B cell (primary cell): Measurements from ENCODE around the gene IL34. TPM values are rescaled to one million over a fixed set of nuclear protein-coding genes. Genes with fewer than 3 reads are reported as not detected.
A peak's percentile ranks its signal among the peaks of the same experiment; 100 is the strongest.

Experiments used
- ATAC-seq: fragments of 200-7000 bp; cut with Tn5 transposase; one replicate; pipeline ENCODE4 v1.10.0; 2021; ENCODE audit warnings: low read depth, mild to moderate bottlenecking, moderate number of reproducible peaks, moderate library complexity
- CTCF ChIA-PET: fragments of 350-600 bp; sonication (Branson Sonifier 250); formaldehyde crosslinking; loops from one replicate; lab custom pipeline; 2021; ENCODE audit warnings: antibody characterized with exemption, inconsistent platforms; lab: Charles Lee
- POLR2A ChIA-PET: fragments of 350-600 bp; sonication (Branson Sonifier 250); formaldehyde crosslinking; loops from one replicate; lab custom pipeline; 2021; ENCODE audit warnings: antibody characterized with exemption; lab: Charles Lee
- DNase-seq: peaks from one replicate; pipeline ENCODE4 v3.0.0; 2013
- H2AFZ ChIP-seq: 2 replicates; pipeline ENCODE4 v1.6.1; 2012; ENCODE audit warnings: mild to moderate bottlenecking, low read depth, low read length; ENCODE audit not compliant: insufficient read depth, poor library complexity, severe bottlenecking
- H3K27ac ChIP-seq, 2 donors: 1 replicate in 1 of 2; 2 replicates in 1 of 2; pipeline ENCODE4 v1.5.1; 2012 to 2013; ENCODE audit warnings: low read length in 2 of 2, mild to moderate bottlenecking in 2 of 2, moderate library complexity in 1 of 2
- H3K27me3 ChIP-seq, 4 experiments: fragments of 200-600 bp in 1 of 4; sonication (generic) in 1 of 4; replicated peaks in 1 of 4; 1 replicate in 2 of 4; 2 replicates in 2 of 4; pipeline versions ENCODE4 v1.6.1 to v1.7.0; 2013 to 2016; ENCODE audit warnings: low read length in 3 of 4, mild to moderate bottlenecking in 2 of 4, mixed read lengths in 1 of 4, moderate library complexity in 1 of 4; ENCODE audit not compliant: insufficient read depth in 4 of 4, control insufficient read depth in 3 of 4; ENCODE audit errors: control extremely low read depth in 1 of 4
- H3K36me3 ChIP-seq, 2 experiments: replicated peaks in 1 of 2; 1 replicate in 1 of 2; 2 replicates in 1 of 2; pipeline versions ENCODE4 v1.6.1 to v1.7.1; 2013; ENCODE audit warnings: low read length in 1 of 2; ENCODE audit not compliant: insufficient read depth in 2 of 2, control insufficient read depth in 1 of 2; ENCODE audit errors: control extremely low read depth in 1 of 2, extremely low read depth in 1 of 2
- H3K4me1 ChIP-seq, 2 donors: fragments of 200-600 bp in 1 of 2; sonication (generic) in 1 of 2; 1 replicate in 1 of 2; 2 replicates in 1 of 2; pipeline versions ENCODE4 v1.5.1 to v1.6.1; 2013 to 2017; ENCODE audit warnings: low read length in 2 of 2; ENCODE audit not compliant: control insufficient read depth in 2 of 2, insufficient read depth in 2 of 2
- H3K4me2 ChIP-seq: replicated peaks from 2 replicates; pipeline ENCODE3; 2012; ENCODE audit warnings: mild to moderate bottlenecking, low read depth, low read length; ENCODE audit not compliant: poor library complexity, severe bottlenecking
- H3K4me3 ChIP-seq, 5 experiments: fragments of 200-600 bp in 1 of 5; sonication (generic) in 1 of 5; 1 replicate in 3 of 5; 2 replicates in 2 of 5; pipeline versions ENCODE4 v1.5.1 to v1.7.0; 2011 to 2016; ENCODE audit warnings: low read length in 4 of 5, mild to moderate bottlenecking in 4 of 5, low read depth in 2 of 5, control low read depth in 1 of 5, moderate library complexity in 1 of 5; ENCODE audit not compliant: insufficient read depth in 1 of 5; ENCODE audit errors: control extremely low read depth in 1 of 5, extremely low read depth in 1 of 5
- H3K79me2 ChIP-seq: fragments of 200-600 bp; sonication (generic); one replicate; pipeline ENCODE4 v1.6.0; 2016; ENCODE audit warnings: low read length; ENCODE audit not compliant: control insufficient read depth, insufficient read depth
- H3K9ac ChIP-seq: fragments of 200-600 bp; sonication (generic); 2 replicates; pipeline ENCODE4 v1.6.1; 2017; ENCODE audit warnings: mild to moderate bottlenecking, low read length, moderate library complexity
- H3K9me3 ChIP-seq, 3 donors: one replicate each; pipeline versions ENCODE4 v1.6.1 to v1.7.1; 2013; ENCODE audit warnings: low read length in 2 of 3; ENCODE audit not compliant: control insufficient read depth in 2 of 3, insufficient read depth in 1 of 3; ENCODE audit errors: control extremely low read depth in 1 of 3
- H4K20me1 ChIP-seq: 2 replicates; pipeline ENCODE4 v1.6.0; 2012; ENCODE audit warnings: mild to moderate bottlenecking, low read length; ENCODE audit not compliant: insufficient read depth, control insufficient read depth, poor library complexity, severe bottlenecking
- H3K27ac Mint-ChIP-seq: one replicate; pipeline ENCODE4 v1.8.0; 2021; ENCODE audit warnings: mixed read lengths
- H3K27me3 Mint-ChIP-seq: one replicate; pipeline ENCODE4 v1.8.0; 2021; ENCODE audit warnings: mixed read lengths
- H3K4me1 Mint-ChIP-seq: one replicate; pipeline ENCODE4 v1.8.0; 2021; ENCODE audit warnings: mixed read lengths
- H3K4me3 Mint-ChIP-seq: one replicate; pipeline ENCODE4 v1.8.0; 2021; ENCODE audit warnings: mixed read lengths
- H3K9me3 Mint-ChIP-seq: one replicate; pipeline ENCODE4 v1.8.0; 2022; ENCODE audit warnings: mixed read lengths; ENCODE audit not compliant: insufficient read depth
- EZH2 ChIP-seq: IDR thresholded peaks from 2 replicates; pipeline ENCODE4 v1.6.1; 2012; ENCODE audit warnings: borderline replicate concordance, low read depth, mild to moderate bottlenecking, moderate library complexity, low read length; ENCODE audit not compliant: insufficient read depth, poor library complexity, severe bottlenecking
- WGBS: methylation state at CpG from one replicate; pipeline ENCODE4 v1.1.5; 2013; ENCODE audit warnings: missing lambda C conversion rate; ENCODE audit not compliant: insufficient coverage; 5-methylcytosine and 5-hydroxymethylcytosine counted together
- intact Hi-C: fragments of 100-400 bp; cut with micrococcal nuclease; formaldehyde crosslinking; loops from one replicate; pipeline ENCODE4 v1.10.0; 2022
- polyA plus RNA-seq: library from polyadenylated mRNA; depleted of rRNA; stranded (reverse); fragments of >200 nt; gene quantifications from 2 replicates; pipeline ENCODE4 v1.2.3, GENCODE V29; 2012
- total RNA-seq, 2 donors: library from RNA; stranded (reverse); fragments of 120-200 nt in 1 of 2; gene quantifications; 1 replicate in 1 of 2; 2 replicates in 1 of 2; pipeline versions ENCODE4 v1.2.3 to v1.2.4, GENCODE V29; 2013 to 2022
- TF ChIP-seq, protein P1 (sequence below): fragments of 200-600 bp; IDR thresholded peaks from one replicate; pipeline ENCODE4 v1.8.0; 2022; ENCODE audit warnings: antibody characterized with exemption, mild to moderate bottlenecking

The IL34 gene
- total and polyA plus RNA-seq, 2 donors (not counting 1 experiment from before 2014, with no cell fraction given), result 0.09 TPM; not detected in 1

GRCh38 chr16:70678121-70678897 lies 31.9 kb downstream of the IL34 start:
- Histone ChIP-seq H3K27me3 (peaks cover 0 to 9% (median 0%) of the 10 kb centered on the region in 4 experiments), H3K27ac (no peak overlapping the region), H3K4me1 (no peaks in the 10 kb centered on the region), H3K79me2 (no peaks in the 10 kb centered on the region), H2AFZ (no peak overlapping the region), H4K20me1 (no peaks in the 10 kb centered on the region), H3K9me3 (no peaks in the 10 kb centered on the region), H3K36me3 (no peaks in the 10 kb centered on the region), H3K9ac (no peak overlapping the region), H3K4me2 (no peak overlapping the region), H3K4me3 (no peak overlapping the region)
- H3K27me3 Mint-ChIP-seq, result no peaks in the 10 kb centered on the region
- ATAC-seq (no peak), DNase-seq (no peak)
- H3K4me1 Mint-ChIP-seq, result no peaks in the 10 kb centered on the region
- H3K4me3 Mint-ChIP-seq, result no peak overlapping the region
- WGBS, result 94% methylated on average over 22 of the region's 22 CpGs
- TF ChIP-seq, protein P1, sequence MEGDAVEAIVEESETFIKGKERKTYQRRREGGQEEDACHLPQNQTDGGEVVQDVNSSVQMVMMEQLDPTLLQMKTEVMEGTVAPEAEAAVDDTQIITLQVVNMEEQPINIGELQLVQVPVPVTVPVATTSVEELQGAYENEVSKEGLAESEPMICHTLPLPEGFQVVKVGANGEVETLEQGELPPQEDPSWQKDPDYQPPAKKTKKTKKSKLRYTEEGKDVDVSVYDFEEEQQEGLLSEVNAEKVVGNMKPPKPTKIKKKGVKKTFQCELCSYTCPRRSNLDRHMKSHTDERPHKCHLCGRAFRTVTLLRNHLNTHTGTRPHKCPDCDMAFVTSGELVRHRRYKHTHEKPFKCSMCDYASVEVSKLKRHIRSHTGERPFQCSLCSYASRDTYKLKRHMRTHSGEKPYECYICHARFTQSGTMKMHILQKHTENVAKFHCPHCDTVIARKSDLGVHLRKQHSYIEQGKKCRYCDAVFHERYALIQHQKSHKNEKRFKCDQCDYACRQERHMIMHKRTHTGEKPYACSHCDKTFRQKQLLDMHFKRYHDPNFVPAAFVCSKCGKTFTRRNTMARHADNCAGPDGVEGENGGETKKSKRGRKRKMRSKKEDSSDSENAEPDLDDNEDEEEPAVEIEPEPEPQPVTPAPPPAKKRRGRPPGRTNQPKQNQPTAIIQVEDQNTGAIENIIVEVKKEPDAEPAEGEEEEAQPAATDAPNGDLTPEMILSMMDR, result no peak
- TF ChIP-seq EZH2, result no peak
- no peaks in the 10 kb centered on the region for H3K9me3 Mint-ChIP-seq
- CTCF ChIA-PET, result no interaction called here
- intact Hi-C loops, result no loop called here
- POLR2A ChIA-PET, result no interaction called here
- H3K27ac Mint-ChIP-seq, result peak overlapping the region; percentile 26

GRCh38 chr16:70678898-70679670 lies 32.7 kb downstream of the IL34 start:
- TF ChIP-seq, protein P1, result no peak
- TF ChIP-seq EZH2, result no peak
- Histone ChIP-seq H3K27me3 (peaks cover 0 to 14% (median 0%) of the 10 kb centered on the region in 4 experiments), H3K36me3 (no peaks in the 10 kb centered on the region), H3K4me2 (no peak overlapping the region), H3K4me3 (no peak overlapping the region), H3K79me2 (no peaks in the 10 kb centered on the region), H3K4me1 (no peaks in the 10 kb centered on the region), H3K27ac (no peak overlapping the region), H2AFZ (no peak overlapping the region), H4K20me1 (no peaks in the 10 kb centered on the region), H3K9ac (no peak overlapping the region), H3K9me3 (no peaks in the 10 kb centered on the region)
- H3K4me3 Mint-ChIP-seq, result no peak overlapping the region
- 88% methylated on average over 31 of the region's 31 CpGs for WGBS
- no peak for ATAC-seq
- H3K4me1 Mint-ChIP-seq, result no peaks in the 10 kb centered on the region
- peak overlapping the region; percentile 26 for H3K27ac Mint-ChIP-seq
- ChIA-PET POLR2A (no interaction called here), CTCF (no interaction called here)
- H3K27me3 Mint-ChIP-seq, result peaks cover 4% of the 10 kb centered on the region
- no peaks in the 10 kb centered on the region for H3K9me3 Mint-ChIP-seq
- intact Hi-C loops, result no loop called here
- no peak for DNase-seq
